ENCODE data around the gene ARMCX2.
"Not testable (repeated sequence)": the region's sequence is repeated elsewhere in the genome, so short reads cannot be mapped to it uniquely, and the experiment has no call there.

ARMCX2 gene

DNA sequence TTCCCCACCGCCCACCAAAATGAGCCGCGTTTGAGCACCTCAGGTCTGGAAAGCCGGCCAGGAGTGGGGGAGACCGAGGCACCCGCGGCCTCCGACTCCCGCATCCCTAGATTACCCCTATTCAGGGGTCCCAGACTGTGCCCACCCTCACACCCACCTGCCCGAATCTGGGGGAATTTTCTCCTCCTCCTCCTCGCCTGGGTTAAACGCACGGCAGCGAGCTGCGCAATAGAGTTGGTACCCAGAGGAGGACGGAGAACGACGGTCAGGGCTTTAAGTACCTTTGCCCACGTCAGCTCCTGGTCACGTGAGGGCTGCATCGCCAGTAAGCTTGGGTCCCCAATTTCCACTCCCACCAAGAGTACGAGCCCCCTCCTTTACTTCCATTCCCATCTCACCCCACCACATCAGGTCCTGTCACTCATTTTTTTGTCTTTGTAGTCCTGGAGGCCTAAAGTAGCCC lies at the start of gene ARMCX2:
Gene ARMCX2 (minus strand): TSS at position 250 of the 463 bp plus-strand sequence. CDS start 2,262 bp downstream, outside the sequence.
- DNase-seq (ENCODE audit: low read depth), result no peak

DNA sequence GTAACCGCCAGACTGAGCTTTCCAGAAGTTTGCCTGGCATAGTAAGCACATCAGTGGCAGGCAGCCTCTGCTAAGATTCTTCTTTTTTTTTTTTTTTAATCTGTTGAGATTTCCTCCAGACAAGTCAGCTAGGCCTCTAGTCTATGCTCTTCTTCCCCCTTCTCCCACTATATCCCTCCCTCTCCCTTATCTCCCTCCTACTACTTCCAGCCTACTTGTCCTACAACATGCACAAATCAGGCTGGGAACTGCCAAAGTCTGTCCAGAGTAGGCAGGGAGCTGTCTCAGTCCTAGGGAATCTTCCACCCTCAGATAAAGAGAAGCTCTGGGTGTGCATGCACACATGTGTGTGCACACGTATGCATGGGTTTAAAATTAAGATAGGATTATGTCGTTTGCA lies 49.7 kb upstream of the ARMCX2 start:
- no peak for DNase-seq (ENCODE audit: low read depth)

DNA sequence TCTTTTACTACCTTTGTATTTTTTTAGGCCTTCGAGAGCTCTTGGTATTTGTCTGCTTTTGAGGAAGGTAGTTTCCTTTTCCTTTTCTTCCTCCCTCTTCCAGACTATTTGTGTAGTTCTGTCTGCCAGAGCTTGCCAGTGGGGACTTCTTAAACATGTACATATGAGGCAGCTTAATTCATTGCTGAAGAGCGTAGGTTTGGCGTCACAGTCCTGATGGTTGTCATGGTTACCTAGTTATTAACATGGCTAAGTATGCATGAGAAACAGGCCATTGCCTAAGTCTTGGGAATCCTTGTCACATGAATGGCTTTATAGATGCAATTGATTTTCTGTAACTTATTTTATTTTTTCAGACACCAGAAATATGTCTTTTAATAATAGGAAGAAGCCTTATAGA lies 48.5 kb upstream of the ARMCX2 start:
- no peak for DNase-seq (ENCODE audit: low read depth)

DNA sequence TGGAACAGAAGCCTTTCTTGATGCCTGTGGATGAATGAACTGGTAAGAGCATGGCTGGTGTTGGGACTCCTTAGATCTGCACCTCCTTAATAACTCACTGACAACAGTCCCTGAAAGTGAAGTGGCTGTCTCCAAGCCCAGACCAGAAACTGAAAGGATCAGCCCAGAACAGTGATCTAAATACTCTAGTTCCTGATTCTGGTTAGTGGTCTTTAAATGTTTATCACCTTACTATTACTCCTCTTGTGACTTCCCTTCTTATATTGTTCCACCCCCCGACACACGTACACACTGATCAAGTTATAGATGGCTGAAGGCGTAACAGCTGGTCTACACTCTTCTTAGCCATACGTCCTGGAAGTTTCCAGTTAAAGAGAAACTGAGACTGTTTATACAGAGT lies 33.8 kb upstream of the ARMCX2 start:
- no peak for DNase-seq (ENCODE audit: low read depth)

DNA sequence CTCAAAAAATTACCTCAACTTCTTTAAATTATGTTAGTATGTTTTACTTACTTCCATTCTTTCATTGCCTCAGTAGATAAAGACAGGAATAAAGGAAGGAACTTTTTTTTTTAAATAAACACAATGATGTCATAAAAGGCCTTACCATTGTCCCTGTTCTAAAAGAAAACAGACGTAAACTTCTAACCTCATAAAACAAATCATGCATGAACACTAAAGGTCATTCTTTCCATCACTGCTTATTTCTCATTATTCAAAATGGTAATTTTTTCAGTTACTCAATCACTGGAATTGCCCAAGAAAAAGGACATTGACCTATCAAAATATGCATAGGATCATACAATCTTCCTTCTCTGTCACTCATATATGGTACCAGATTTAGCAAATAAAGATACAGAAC lies 32.2 kb upstream of the ARMCX2 start:
- DNase-seq (ENCODE audit: low read depth), result no peak

DNA sequence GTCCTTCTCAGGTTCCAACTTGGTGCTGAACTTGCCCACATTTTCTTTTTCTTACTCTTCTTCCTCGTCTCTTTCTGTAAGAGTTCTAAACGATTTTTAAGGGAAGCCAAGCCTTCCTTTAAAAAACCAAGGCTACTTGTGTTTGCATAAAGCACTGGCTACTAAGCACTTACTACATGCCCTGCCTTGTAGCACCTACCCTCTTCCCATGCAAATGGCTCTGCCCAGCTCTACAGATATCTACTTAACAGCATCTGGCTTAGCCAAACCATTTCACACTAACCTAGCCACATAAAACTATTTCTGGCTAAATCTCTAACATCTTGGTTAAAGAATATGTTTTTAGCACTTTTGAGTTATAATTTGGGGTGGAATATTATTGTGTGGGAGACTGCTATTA lies 26.9 kb upstream of the ARMCX2 start:
- no peak for DNase-seq (ENCODE audit: low read depth)

DNA sequence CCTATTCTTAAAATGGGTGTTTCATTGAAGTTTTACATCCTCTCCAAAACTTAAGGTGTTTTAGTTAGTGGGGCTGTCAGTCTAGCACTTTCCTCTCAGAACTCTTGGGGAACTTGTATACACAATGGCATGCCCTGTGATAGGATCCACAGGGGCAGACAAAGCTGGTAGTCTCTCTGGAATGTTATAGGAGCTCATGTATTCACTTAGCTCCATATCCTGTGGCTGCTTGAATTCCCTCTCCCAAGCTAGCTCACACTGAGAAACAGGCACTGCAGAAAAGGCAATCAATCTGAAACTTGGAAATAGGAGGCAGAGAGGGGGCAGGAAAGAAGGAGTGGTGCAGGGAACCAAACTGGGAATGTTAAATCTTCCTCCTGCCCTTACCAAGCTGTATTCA lies 26.3 kb upstream of the ARMCX2 start:
- DNase-seq (ENCODE audit: low read depth), result no peak

DNA sequence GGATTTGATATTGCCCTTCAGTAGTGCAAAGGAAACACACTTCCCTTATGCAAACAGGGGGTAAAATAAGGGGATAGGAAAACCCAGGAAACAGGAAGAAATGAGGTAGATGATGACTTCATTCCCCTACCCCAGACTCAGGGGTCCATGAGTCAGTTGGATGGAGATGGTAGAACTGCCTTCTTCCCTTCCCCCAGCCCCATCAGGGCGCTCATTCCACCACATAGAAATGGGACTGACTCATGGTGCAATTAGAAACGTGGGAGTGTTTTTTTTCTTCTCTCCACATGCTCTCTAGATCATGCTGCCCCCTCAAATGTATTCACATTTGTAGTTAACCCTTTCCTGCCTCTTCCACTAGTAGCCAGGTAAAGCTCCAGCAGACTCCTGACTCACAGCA lies 23.1 kb upstream of the ARMCX2 start:
- no peak for DNase-seq (ENCODE audit: low read depth)

DNA sequence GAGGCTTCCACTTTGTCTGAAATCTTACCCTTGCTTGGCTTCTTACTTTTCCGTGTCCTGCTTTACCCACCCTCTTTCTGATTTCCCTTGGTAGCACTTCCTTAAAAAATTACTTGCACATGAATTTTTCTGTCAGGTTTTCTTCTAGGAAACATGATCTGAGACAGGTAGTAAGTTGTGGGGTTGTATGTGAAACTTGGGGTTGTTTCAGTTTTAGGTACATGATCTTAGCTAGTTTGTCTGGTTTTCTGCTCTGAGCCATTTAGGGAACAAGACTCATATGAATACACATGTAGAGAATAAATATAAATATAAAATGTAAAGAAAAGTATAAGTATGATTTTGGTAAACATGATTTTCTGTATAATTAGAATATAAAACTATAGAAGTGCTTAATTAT lies 17.4 kb upstream of the ARMCX2 start:
- DNase-seq (ENCODE audit: low read depth), result no peak

DNA sequence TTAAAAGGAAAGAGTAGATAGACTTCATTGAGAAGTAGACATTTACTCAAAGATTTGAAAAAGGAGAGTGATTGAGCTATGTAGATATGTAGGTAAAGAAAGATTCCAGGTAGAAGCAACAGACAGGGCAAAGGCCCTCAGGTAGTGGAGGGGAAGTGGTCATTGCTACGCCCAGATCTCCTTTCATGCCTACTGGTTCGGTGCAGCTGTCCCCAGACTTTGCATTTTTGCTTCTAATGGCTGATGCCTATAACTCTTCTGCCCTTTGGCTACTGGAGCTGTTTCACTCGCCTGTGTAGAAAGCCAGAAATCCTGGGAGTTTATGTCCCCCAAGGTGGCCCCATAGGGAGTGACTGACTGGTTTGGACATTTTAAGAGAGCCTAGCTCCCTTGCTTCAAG lies 16.9 kb upstream of the ARMCX2 start:
- no peak for DNase-seq (ENCODE audit: low read depth)

DNA sequence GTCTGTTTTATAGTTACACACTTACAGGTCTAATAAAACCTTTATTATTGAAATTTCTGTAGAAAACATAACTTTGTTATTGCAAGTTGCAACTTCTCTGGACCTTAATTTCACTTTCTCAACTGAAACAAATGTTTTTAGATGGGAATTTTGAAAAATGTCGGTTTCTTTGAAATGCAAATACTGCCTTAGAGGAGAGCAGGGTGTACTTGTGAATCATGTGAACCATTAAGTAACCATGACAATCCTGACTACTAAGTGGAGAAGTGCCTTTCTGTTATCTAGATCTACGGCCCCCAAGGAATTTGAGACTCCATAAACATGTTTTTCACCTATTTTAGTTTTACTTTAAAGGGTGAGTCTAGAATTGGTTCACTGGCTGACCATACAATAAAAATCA lies 8.5 kb upstream of the ARMCX2 start:
- DNase-seq (ENCODE audit: low read depth), result no peak

DNA sequence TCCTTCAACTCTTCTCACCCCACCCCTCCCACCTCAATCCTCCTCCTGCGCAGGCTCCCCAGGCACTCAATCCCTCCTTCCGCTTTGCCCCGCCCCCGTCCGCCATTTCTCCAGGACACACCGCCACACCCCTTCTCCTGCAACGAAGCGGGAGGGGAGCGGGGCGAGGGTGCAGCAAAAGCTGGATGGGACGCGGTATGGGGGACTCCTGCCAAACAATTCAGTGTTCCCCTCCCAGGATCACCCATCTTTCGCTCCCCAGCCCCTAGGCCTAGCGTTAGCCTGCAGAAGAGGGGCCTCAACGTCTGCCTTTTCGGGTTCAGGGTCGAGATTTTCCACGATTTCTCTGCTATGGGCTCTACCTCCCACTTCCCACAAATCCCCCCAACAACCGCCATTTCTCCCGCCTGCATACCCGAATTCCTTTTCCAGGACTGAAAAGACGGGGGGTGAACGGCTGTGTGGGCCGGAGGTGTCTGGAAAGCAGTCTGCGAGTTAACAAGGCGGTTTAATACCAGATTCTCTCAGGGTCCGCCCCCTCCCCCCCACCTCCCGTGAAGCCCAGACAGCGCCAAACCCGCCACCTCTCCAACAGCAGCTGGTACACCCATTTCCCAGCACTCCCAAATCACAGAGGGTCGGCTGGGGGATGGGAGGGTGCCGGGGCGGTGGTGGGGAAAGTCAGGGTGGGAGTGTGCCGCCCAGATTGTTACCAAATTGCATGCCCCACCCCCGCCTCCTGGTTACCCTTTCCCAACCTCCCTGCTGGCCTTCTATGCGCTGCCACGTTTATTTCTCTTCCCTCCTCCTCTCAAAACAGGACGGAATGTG lies 774 bp downstream of the ARMCX2 start:
- peak; percentile 27 for DNase-seq (ENCODE audit: low read depth)

DNA sequence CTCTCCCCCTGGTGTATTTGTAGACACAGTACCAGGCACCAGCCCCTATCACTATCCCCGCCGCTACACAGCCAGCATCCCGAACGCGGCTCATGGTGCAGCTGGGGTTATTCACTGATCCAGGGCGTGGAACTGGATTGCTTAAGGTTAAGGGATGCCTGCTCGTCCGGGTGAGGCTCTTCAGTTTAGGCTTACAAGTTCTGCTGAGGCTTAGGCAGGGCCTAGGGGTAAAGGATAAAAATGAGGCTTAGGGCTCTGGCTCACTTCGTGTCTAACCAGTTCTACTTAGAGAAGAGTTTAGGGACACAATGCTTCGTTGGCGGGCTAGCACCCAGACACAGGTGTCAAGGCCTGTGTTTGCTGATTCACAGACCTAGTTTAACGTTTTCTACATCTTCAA lies 2.2 kb downstream of the ARMCX2 start:
- DNase-seq (ENCODE audit: low read depth), result no peak

DNA sequence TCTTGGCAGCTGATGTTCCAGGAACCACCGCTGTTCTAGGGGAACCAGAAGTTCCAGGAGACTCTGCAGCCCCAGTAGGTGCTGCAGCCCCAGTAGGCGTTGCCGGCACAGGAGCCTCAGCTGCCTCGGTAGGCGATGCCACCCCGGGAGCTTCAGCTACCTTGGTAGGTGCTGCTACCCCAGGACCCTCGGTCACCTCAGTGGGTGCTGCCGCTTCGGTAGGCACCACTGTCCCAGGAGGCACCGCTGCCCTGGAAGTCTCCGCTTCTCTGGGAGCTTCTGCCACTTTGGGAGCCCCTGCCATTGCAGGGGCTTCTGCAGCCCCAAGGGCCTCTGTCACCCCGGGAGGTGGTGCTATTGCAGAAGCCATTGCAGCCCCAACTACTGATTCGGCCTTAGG lies 2.8 kb downstream of the ARMCX2 start:
- DNase-seq (ENCODE audit: low read depth), result no peak

DNA sequence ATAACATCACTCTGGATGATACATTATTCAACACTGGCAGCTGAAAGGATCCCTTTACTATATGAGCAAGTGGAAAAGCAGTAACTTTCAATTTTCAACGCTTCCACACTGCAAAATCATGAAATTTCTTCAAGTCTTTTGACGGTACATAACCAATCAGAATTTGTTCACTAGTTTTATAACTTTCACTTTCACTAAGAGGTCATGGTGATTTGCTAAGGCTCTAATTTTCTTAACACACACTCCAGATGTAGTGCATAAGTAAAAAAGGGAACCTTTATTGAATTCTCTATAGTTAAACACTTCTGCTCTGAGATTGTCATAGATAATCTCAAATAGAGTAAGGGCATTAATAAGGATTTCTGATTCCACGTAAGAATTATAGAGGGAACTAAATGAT lies 4.1 kb downstream of the ARMCX2 start:
- no peak for DNase-seq (ENCODE audit: low read depth)

DNA sequence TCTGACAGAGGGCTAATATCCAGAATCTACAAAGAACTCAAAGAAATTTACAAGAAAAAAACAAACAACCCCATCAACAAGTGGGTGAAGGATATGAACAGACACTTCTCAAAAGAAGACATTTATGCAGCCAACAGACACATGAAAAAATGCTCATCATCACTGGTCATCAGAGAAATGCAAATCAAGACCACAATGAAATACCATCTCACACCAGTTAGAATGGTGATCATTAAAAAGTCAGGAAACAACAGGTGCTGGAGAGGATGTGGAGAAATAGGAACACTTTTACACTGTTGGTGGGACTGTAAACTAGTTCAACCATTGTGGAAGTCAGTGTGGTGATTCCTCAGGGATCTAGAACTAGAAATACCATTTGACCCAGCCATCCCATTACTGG lies 11.9 kb downstream of the ARMCX2 start:
- DNase-seq (ENCODE audit: low read depth), result not testable (repeated sequence)

DNA sequence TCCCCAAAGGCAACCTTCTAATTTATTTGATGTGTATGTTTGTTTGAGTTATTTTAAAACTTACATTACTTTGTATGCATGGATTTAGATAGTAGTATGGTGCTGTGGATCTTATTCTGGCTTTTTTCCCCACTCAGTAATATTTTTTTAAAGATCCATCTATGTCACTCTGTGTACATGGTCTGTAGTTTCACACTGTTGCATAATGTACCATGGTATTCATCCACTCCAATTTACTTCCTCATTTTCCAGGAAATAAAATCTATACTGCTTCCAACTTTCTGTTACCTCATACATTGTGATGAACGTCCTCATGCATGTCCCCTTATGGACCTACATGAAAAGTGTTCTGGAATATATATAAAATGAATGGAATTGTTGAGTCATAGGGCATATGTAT lies 17.6 kb downstream of the ARMCX2 start:
- no peak for DNase-seq (ENCODE audit: low read depth)

DNA sequence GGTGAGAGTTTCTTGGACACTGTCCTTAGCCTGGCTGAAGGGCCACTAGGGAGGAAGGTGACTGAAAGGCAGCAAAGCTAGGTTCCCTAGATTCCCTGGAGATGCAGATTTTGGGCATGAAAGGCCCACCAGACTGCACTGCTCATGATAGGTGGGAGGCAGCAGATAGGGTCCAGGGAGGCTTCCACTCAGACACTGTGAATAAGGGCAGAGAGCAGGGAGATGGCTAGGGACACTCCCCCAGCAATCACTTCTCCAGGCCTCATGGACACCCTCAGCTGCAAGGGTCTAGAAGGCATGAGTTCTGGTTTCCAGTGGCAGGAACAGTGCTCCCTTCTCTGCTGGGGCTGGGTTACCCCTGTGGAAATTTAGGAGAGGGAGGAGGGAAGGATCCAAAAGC lies 20.1 kb downstream of the ARMCX2 start:
- no peak for DNase-seq (ENCODE audit: low read depth)

DNA sequence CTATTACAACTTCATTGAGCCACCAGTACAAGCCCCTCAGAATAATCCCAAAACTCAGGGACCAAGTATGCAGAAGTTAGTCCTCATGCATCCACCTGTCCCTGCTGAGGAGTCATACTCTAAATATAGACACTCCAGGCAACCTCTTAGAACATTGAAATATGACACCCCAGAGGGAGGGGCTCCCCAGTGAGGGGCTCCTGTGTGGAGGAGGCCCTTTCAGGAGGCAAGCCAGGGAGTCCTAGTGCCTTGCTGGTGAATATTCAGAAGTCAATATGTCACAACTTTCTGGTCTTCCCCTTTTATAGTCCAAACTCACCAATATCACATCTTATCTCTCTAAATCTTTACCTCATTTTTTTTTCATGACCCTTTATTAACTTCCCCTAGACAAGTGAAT lies 40.3 kb downstream of the ARMCX2 start:
- no peak for DNase-seq (ENCODE audit: low read depth)

DNA sequence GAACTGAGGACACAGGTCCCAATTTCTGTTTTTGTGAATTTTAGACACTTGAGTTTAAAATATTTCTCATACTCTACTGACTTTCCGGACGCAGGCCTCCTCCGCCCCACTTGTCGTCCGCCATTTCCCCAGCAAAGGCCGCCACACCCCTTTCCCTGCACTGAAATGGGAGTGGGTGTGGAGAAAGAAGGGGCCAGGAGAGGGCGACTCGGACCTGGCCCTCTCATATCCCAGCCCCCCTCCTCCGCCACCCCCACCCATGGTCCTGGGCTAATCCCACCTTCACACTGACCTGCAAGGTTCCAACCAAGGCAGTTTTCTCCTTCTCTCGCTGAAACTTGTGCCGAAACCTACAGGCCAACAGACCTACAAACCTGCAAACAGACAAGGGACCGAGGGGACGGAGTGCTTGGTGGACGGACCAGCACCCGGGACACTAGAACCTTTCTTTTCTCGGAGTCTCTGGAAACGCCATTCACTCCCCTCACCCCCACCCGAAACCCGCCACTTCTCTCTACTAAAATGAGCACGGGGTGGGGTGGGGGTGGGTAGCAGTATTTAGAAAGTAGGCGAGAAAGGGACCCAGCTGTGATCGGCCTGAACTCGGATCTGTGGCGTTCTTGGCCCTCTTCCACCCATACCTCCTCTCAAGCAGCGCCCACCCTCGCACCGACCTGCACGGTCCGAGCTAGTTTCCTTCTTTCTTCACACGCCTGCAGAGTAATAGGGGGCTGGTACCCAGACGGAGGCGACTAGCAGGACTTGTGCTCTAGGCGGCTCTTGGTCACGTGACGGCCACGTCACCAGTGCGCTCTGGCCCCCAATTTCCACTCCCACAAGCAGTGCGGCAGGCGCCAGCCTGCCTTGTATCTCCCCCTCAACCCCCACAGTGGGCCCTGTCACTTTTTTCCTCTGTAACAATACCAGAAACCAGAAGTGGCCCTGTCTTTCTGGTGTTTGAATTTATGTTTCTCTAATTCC lies 42.1 kb downstream of the ARMCX2 start, which contains the start of gene ARMCX6:
Gene ARMCX6 (minus strand): TSS at position 790 of the 981 bp plus-strand sequence. CDS start 1,380 bp downstream, outside the sequence.
- peak; percentile 43 for DNase-seq (ENCODE audit: low read depth)

DNA sequence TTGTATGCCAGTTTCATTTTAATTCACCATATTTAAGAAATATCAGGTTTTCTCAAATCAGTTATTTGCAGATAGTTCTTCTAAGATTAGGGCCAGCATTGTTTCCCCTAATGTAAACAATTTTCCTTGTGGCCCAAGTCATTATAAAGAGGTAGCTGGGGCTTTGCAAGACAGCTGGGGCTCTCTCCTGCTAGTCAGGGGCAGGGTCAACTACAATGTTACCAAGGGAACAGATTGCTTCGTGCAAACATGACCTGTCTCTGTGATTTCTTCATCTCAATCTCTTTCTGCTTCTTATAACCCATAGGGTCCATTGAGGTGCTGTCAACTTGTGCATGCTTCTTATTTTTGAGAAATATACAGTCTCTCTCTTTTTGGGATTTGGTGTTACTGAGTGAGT lies 53.9 kb downstream of the ARMCX2 start:
- no peak for DNase-seq (ENCODE audit: low read depth)

Measured in activated T-helper 1 cell treated with Interleukin-2 at 50 U/mL for 16 hours (primary cell).